NT2/D1 (cell line): Measurements from ENCODE around the gene PCNT.

Experiments
- DNase-seq: peaks from one replicate; pipeline ENCODE4 v3.0.0-alpha.2; 2011; ENCODE audit warnings: low read depth, low spot score
- H3K27me3 ChIP-seq: 2 replicates; pipeline ENCODE4 v1.6.0; 2011; ENCODE audit warnings: mild to moderate bottlenecking; ENCODE audit not compliant: insufficient read length, insufficient read depth
- H3K36me3 ChIP-seq: 2 replicates; pipeline ENCODE4 v1.6.1; 2011; ENCODE audit warnings: mild to moderate bottlenecking, low read length, mixed read lengths; ENCODE audit not compliant: insufficient read depth, insufficient read length
- H3K4me1 ChIP-seq: 2 replicates; pipeline ENCODE4 v1.5.1; 2011; ENCODE audit not compliant: insufficient read depth, insufficient read length
- H3K4me3 ChIP-seq: 2 replicates; pipeline ENCODE4 v1.5.1; 2011; ENCODE audit warnings: low read depth; ENCODE audit not compliant: insufficient read length
- H3K9ac ChIP-seq: 2 replicates; pipeline ENCODE4 v1.6.0; 2011; ENCODE audit warnings: low read depth; ENCODE audit not compliant: insufficient read length
- H3K9me3 ChIP-seq: 2 replicates; pipeline ENCODE4 v1.5.1; 2011; ENCODE audit warnings: mild to moderate bottlenecking, low read length; ENCODE audit not compliant: insufficient read depth
- SUZ12 ChIP-seq: IDR thresholded peaks from 2 replicates; pipeline ENCODE4 v1.6.1; 2011; ENCODE audit not compliant: insufficient read length, insufficient read depth; ENCODE audit errors: extremely low read depth
- YY1 ChIP-seq: IDR thresholded peaks from 2 replicates; pipeline ENCODE4 v1.6.1; 2011; ENCODE audit not compliant: insufficient read length, insufficient read depth
- ZNF274 ChIP-seq: IDR thresholded peaks from 2 replicates; pipeline ENCODE4 v1.6.1; 2011; ENCODE audit warnings: mild to moderate bottlenecking, low read depth, low read length

Gene PCNT

DNA sequence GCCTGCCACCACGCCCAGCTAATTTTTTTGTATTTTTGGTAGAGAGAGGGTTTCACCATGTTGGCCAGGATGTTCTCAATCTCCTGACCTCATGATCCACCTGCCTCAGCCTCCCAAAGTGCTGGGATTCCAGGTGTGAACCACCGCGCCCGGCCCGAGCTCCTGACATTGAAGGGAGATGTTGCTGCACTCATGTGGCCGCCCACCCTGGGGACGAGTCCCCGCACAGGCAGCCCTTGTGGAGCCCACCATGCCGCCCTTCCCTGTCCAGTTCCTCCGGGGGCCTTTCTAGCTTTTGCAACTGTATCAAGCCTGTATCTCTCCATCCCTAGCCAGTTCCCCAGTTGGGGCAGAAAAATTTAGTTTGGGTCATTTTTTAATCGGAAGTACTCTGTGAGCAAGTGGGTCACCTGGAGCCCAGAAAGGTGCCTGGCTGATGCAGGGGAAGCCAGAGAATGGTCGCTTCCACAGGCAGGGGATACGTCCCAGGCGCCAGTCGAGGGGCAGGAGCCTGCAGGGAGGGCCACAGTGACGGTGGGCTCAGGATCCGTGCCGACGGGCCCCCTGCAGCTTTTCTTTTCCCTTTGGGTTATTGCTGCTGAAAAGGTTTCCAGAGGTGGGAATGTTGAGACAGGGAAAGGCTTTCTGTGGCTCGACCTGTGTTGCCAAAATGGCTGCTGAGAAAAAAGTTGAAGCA, 20.4 kb downstream of the PCNT start:
- peaks cover 59% of the 10 kb centered on the region for H3K36me3 ChIP-seq
- H3K9me3 ChIP-seq, result no peaks in the 10 kb centered on the region
- TF ChIP-seq ZNF274 (no peak), SUZ12 (no peak), YY1 (no peak)
- no peak overlapping the region for H3K9ac ChIP-seq
- no peaks in the 10 kb centered on the region for H3K27me3 ChIP-seq
- no peak overlapping the region for H3K4me3 ChIP-seq
- no peak for DNase-seq
- H3K4me1 ChIP-seq, result no peaks in the 10 kb centered on the region

DNA sequence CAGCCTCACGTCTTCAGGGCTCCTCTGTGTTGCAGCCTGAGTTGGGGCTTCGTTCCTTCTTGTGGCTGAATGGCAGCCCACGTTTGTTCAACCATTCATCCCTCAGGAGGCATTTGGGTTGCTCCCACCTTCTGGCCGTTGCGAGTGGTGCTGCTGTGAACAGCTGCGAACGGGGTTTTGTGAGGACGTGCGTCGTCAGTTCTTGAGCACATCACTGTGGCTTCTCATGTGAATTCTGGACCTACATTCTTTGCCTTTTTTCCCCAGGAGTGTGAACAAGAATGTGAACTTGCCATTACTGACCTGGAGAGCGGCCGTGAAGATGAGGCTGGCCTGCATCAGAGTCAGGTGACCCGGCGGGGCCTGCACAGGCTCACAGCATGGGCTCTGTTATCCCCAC, 21.9 kb downstream of the PCNT start:
- no peak overlapping the region for H3K4me3 ChIP-seq
- no peak for TF ChIP-seq YY1
- no peak for TF ChIP-seq ZNF274
- TF ChIP-seq SUZ12, result no peak
- H3K36me3 ChIP-seq, result peaks cover 64% of the 10 kb centered on the region
- H3K9me3 ChIP-seq, result no peaks in the 10 kb centered on the region
- no peak for DNase-seq
- no peaks in the 10 kb centered on the region for H3K4me1 ChIP-seq
- H3K27me3 ChIP-seq, result no peaks in the 10 kb centered on the region
- H3K9ac ChIP-seq, result no peak overlapping the region

DNA sequence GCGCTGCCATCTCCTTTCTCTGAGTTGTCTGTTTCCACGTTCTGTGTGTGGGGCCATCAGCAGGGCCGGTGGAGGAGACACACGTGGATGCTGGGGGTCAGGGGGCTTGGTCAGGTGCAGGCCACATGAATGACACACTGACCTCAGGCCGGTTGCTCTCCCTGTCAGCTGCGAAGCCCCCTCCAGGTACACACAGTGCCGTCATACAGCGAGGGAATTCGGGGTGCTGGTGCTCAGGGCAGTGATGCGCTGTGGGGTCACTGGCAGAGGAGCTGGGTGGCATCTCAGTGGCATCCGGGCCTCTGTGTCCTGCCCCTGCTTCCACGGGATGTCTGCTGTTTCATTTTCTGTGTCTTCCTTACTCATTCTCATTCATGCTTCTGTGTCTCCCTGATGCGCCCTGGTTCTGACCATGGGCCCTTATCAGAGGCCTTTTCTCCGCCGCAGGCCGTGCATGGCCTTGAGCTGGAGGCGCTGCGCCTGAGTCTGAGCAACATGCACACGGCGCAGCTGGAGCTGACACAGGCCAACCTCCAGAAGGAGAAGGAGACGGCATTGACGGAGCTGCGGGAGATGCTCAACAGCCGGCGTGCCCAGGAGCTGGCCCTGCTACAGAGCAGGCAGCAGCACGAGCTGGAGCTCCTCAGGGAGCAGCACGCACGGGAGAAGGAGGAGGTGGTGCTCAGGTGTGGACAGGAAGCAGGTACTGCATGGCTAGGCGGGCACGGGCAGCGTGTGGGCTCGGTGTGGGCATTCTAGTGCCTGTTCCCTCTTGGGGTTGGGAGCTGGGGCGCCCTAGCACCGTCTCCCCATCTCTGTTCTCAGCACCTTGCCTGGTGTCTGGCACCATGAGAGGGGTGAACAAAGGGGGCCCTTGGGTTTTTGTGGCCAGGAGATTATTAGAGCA, 22.6 kb downstream of the PCNT start:
- no peaks in the 10 kb centered on the region for H3K9me3 ChIP-seq
- DNase-seq, result no peak
- no peaks in the 10 kb centered on the region for H3K4me1 ChIP-seq
- no peak overlapping the region for H3K4me3 ChIP-seq
- TF ChIP-seq SUZ12, result no peak
- no peak for TF ChIP-seq ZNF274
- no peak overlapping the region for H3K9ac ChIP-seq
- peaks cover 67% of the 10 kb centered on the region for H3K36me3 ChIP-seq
- no peaks in the 10 kb centered on the region for H3K27me3 ChIP-seq

DNA sequence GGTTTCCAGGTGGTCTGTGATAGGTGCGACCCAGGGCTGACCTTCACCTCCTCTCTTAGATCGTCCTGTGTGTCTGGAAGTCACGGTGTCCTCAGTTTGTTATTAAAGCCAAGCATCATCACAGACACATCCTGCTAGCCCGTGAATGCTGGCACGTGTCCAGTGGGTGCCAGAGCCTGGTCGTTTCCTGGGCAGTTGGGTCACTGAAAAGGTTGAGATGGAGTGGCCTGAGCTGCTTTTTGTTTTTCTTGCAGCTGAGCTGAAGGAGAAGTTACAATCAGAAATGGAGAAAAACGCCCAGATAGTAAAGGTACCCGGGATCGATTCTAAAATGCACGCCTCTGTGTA, 23.2 kb downstream of the PCNT start:
- Histone ChIP-seq H3K36me3 (peaks cover 73% of the 10 kb centered on the region), H3K4me3 (no peak overlapping the region), H3K4me1 (no peaks in the 10 kb centered on the region), H3K9ac (no peak overlapping the region), H3K9me3 (no peaks in the 10 kb centered on the region), H3K27me3 (no peaks in the 10 kb centered on the region)
- no peak for TF ChIP-seq ZNF274
- TF ChIP-seq YY1, result no peak
- TF ChIP-seq SUZ12, result no peak
- no peak for DNase-seq

DNA sequence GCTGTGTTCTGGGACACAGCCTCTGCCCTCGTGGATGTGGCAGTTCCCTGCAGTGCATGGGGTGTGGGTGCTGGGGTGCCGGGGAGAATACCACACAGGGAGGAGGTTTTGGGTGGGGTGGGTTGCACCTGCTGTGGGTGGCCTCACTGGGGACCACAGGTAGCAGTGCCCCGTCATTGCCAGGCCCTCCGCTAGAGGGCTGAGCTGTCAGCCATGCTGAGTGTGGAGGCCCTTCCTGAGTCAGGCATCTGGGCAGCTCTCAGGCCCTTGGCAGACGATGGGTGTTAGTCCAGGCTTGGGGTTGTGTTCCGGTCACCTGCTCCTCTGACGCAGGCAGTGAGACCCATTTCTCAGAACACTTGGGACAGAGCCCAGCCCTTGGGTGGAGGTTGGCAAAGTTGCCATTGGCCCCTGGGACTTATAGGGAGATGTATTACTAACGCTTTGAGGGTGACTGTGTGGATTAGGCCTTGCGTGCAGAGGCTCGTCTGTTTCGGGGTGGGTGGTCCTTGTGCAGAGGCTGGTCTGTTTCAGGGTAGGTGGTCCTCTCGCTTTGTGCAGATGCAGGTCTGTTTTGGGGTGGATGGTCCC, 23.9 kb downstream of the PCNT start:
- H3K9ac ChIP-seq, result no peak overlapping the region

DNA sequence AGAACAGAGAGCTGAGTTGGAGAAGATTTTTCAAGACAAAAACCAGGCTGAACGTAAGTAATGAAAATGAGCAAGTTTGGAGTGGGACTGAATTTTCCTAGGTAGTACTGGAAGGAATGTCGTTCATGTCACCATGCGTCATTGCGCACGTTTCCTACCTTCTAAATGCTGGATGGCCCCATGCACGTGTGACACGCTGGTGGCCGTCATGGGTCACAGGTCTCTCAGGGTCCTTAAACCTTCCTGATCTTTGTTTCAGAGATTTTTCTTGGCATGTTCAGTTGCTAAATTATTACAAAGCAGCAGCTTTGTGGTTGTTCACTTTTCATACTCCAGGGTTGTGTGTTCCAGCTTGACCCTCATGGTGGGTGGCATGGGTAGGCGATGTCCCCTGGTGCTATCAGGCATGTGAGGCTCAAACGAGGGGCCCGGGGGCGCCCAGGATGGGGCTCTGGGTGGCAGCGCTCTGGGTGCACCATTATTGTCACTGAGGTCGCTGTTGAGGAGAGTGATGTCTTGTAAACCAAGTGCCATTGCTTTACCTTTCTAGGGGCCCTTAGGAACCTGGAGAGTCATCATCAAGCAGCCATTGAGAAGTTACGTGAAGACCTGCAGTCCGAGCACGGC, 25.3 kb downstream of the PCNT start:
- Histone ChIP-seq H3K36me3 (peaks cover 93% of the 10 kb centered on the region), H3K4me3 (no peak overlapping the region), H3K9ac (no peak overlapping the region), H3K9me3 (no peaks in the 10 kb centered on the region), H3K4me1 (no peaks in the 10 kb centered on the region), H3K27me3 (no peaks in the 10 kb centered on the region)
- DNase-seq, result no peak
- no peak for TF ChIP-seq SUZ12
- no peak for TF ChIP-seq YY1
- no peak for TF ChIP-seq ZNF274

More for the DNA sequence above, 23.9 kb downstream of the PCNT start:
- Histone ChIP-seq H3K4me1 (no peaks in the 10 kb centered on the region), H3K27me3 (no peaks in the 10 kb centered on the region), H3K36me3 (peaks cover 80% of the 10 kb centered on the region), H3K4me3 (no peak overlapping the region), H3K9me3 (no peaks in the 10 kb centered on the region)
- DNase-seq, result no peak
- TF ChIP-seq YY1, result no peak
- TF ChIP-seq SUZ12, result no peak
- no peak for TF ChIP-seq ZNF274
